ENCODE results near the gene NCOA6.

- TF ChIP-seq, protein P1, sequence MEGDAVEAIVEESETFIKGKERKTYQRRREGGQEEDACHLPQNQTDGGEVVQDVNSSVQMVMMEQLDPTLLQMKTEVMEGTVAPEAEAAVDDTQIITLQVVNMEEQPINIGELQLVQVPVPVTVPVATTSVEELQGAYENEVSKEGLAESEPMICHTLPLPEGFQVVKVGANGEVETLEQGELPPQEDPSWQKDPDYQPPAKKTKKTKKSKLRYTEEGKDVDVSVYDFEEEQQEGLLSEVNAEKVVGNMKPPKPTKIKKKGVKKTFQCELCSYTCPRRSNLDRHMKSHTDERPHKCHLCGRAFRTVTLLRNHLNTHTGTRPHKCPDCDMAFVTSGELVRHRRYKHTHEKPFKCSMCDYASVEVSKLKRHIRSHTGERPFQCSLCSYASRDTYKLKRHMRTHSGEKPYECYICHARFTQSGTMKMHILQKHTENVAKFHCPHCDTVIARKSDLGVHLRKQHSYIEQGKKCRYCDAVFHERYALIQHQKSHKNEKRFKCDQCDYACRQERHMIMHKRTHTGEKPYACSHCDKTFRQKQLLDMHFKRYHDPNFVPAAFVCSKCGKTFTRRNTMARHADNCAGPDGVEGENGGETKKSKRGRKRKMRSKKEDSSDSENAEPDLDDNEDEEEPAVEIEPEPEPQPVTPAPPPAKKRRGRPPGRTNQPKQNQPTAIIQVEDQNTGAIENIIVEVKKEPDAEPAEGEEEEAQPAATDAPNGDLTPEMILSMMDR (IDR thresholded peaks at IDR 0.05), result no peak
- TF ChIP-seq POLR2A (IDR thresholded peaks at IDR 0.05), result no peak
These were observed 75.0 kb downstream of the NCOA6 start for GRCh38 chr20:34750484-34750883.

All from uterus (tissue), 2 donors.